NCI-H1105 treated with DMSO at 0.1 percent for 48 hours (cell line): Measurements from ENCODE around the gene GBX1.

Experiments
- DNase-seq: peaks from one replicate; lab custom pipeline; 2025; lab: John Stamatoyannopoulos, UW

Gene GBX1

DNA sequence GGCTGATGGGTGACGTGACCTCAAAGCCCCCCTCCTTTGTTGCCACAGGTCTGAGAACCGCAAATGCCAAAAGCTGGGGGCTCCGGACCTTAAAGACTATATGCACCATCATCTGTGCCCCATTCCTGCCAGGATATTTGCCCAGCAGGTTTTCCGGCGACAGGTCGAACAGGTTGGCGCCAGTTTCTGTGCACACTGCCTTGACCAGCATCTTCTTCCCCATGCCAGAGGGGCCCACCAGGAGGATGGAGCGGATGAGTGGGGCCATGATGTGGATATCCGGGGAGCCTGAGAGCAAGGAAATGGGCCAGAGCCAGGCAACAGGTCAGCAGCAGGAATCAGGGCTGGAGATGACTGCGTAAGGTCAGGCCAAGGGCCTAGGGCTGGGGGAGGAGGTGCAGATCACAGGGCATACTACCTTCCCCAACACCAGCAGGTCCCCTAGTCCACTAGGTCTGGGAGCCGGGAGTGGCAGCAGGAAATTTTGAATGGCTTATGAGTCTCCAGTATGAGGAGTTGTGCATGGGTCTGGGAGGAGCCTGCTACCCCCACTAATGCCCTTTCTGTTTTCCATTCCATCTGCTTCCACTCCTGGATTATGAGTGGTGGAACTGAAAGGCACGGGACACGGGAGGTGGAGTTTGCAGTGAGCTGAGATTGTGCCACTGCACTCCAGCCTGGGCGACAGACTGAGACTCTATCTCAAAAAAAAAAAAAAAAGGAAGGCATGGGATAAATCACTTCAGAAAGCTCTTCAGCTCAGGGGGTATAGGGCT is 25.9 kb upstream of the GBX1 start:
- no peak for DNase-seq

DNA sequence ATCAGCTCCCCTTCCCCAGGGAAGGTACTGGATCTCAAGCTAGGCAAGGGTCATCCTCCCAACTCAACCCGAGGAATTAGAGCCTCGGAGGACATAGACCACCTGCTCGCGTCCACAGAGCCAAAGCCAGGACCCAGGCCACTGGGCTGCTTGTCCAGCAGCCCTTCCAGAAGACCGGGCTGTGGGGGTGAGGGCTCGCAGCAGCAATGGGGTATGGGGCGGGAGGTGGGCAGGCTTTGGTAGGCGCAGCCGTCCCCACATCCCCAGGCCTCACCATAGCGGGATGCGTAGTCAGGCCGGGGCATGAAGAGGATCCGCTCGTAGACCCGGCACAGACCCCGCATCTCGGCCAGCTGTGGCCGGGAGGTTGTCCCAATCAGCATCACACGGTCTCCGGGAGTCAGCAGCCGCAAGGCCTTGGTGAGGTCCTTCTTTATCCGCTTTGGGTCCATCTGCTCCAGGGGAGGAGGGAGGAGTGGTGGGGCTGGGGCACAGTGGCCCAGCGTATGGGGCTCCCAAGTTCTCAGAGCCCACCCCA is 24.6 kb upstream of the GBX1 start:
- no peak for DNase-seq

DNA sequence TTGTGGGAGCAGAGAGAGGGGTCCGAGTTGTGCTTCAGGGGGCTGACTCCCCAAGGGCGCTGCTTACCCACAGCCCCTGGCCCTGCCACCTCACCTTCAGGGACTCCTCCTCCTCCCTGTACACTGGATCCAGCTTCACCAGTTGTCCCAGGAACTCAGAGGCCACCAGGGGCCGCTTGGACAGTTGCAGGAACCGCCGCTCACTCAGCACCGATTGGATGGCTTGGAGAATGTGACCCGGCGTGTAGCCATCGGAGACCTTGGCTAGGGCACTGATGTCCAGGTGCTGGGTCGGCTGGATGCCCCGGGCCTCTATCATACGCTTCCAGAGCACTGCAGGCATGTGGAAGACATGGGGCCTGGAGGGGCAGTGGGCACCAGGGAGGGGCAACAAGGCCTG is 24.1 kb upstream of the GBX1 start:
- no peak for DNase-seq

DNA sequence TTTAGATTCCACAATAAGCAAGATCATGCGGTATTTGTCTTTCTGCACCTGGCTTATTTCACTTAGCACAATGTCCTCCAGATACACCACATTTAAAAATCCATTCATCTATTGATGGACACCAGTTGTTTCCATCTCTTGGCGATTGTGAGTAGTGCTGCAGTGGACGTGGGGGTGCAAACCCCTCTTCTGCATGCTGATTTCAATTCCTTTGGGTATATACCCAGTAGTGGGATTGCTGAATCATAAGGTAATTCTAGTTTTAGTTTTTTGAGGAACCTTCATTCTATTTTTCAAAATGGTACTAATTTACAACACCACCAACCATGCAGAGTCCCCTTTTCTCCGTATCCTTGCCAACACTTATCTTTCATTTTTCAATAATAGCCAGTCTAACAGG is 21.5 kb upstream of the GBX1 start:
- DNase-seq, result no peak

DNA sequence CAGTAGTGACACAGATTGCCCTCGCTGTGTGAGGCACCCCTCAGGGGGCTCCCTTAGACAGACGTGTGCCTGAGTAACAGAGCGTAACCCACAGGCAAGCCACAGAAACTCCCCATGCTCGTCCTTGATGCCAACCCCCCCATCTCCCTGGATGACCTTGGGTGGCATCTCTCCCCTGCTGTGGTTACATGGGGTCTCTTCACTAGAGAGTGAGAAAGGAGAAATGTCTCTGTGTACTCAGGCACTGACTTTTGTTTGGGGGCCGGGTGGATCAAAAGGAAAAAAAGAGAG is 20.7 kb upstream of the GBX1 start:
- no peak for DNase-seq

DNA sequence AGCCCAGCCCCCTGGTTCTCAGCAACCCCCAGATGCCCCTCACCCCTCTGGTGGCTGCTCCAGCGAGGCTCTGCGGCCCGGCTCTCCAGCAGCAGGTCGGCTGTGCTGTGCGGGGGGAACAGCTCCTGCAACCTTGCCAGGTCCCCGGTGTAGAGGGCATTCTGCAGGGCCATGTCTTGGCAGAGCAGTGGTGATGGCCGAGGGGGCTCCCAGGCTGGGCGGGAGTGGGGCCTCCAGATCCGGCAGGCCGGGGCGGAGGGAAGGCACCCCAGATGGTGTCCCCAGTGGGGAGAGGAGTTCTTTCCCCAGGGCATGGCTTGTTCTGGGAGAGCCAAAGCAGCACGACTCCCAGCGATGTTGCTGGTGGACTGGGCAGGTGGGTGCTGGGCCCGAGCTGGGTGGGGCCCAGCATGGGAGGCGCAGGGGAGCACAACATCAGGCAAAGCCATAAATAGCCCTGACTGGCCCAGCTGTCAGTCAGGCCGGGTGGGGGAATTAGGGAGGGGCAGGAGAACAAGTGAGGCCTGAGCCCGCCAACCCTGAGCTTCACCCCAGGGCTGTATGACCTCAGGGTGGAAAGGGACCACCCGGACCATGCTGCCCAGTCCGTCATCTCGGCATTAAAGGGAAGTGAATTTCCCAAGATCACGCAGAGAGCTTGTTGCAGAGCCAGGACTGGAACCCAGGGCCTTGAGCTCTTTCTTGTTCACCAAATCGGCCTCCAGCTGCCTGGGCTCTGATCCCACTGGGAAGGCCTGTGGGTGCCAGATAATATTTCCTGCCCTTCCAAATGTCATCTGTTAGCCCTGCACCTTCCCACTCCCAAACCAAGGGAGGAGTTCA is 20.1 kb upstream of the GBX1 start:
- DNase-seq, result no peak

DNA sequence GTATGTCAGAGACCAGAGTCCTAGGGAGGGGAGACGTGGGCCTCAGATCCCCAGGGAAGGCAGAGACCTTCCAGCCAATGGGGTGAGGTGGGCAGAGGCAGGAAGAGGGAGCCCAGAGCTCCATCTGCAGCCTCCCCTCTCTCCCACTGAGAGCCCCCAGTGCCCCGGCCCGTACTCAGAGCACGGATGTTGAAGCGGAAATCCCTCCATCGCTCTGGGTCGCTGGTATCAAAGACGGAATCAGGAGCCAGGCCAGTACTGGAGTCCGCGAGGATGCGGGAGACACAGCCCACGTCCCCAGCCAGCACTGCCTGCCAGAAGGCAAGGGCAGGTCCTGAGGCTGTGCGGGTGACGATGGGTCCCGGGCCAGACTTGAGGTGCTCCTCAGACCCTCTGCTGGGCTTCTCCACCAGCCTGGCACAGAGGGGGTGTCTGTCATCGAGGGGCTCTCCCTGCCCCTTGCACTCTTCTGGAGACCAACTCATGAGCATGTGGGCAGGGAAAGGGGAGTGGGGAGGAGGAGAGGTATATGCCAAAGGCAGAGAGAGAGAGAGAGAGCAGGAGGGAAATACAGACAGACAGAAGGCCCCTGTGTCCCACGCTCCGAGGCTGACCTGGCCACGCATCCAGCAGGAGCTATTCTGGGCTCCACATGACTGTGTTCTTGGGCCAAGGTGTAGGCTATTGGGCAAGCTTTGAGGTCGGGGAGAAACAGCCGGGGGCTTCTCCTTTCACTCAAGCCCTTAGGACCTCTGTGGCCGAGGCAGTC is 19.3 kb upstream of the GBX1 start, which contains the start of gene ASB10:
Gene ASB10, minus strand, starts transcription at position 611 of the 769 bp plus-strand sequence. Its CDS starts 120 bp downstream, at position 491.
- no peak for DNase-seq

DNA sequence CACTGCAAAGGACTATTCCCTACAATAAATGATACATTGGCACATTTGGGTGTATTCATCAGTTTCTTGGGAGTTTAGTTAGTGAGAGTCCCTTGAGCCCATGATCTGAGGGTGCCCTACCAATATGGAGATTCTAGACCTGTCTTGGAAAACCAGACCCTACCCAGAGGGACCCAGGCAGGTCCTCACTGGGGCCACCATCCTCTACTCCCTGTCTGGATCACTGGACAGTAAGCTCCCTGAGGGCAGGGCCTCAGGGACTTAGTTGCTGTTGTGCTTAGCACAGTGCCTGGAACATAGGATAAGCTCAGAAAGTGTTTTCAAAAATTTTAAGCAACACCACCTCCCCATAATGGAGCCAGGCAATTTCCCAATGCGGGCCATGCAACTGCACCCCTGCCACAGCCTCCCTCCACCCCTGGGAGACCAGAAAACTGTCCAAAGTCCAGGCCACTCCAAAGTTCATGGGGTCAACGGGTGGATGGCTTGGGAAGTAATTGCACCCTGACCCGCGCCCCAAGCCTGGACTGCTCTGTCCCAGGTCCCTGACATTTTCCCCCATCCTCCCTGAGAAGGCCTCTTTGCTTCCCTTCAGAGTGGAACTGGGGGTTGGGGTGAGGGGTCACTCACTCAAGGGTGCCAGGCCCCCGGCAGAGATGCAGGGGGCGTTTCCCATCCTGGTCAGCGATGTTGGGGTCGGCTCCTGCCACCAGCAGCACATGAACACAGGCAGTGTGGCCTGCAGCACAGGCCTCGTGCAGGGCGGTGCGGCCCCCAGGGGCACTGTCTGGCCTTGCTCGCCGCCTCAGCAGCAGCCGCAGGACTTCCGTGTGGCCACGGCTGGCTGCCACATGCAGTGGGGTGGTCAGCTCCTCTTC is 18.5 kb upstream of the GBX1 start:
- DNase-seq, result no peak

DNA sequence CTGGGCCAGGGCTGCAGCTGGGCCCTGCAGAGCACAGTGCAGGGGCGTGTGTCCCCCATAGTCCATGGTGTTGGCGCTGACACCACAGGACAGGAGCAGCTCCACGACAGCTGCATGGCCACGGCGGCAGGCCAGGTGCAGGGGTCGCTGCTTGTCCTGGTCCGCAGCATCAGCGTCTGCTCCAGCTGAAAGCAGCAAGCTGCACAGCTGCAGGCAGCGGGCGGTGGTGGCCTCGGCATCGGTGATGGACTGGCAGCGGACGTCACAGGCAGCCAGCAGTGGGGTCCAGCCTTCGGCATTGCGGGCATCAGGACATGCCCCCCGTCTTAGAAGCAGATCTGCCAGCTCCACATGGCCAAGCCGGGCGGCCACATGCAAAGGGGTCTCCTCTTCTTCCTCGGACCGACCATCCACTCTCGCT is 13.5 kb upstream of the GBX1 start:
- DNase-seq, result no peak

DNA sequence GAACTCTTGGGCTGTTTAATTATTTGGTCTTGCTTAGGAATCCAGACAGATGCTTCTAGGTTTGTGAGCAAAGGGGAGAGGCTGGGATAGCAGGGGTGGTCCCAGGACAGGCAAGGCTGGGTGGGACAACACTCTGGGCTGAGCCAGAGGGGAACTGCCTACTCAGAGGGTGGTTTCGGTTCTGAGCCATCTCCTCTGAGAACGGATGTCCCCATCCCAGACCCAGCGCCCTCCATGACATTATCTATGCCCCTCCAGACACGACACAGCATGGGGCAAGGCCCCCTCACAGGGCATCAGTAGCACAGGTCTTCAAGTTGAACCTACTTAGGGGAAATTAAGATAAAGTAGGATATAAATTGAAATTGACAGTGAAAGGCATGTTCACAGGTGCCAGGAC is 12.5 kb upstream of the GBX1 start:
- no peak for DNase-seq

DNA sequence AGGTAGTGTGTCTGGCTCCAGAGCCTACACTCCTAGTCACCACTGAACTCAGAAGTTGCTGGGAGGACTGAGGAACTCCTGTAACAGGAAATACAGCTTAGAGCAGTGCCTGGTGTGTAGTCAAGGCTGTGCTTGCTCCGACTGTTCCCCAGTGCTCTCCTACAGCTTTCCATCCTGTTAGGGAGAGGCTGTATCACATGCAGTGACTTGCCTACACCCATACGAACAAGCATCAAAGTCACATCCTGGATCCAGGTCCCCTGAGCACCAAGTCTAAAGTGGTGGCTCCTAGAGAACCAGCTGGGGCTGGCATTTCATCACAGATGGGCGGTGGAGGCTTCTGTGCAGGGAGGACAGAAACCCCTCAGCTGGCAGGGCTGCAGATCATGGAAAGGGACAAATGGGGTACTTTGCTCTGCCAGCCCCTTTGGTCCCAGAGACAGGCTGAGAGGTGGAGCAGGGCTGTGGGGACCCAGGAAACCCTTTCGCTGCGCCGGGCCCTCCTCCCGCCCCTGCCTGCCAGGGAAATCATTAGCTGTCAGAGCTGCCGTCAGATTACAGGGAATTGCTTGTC is 11.9 kb upstream of the GBX1 start:
- no peak for DNase-seq

DNA sequence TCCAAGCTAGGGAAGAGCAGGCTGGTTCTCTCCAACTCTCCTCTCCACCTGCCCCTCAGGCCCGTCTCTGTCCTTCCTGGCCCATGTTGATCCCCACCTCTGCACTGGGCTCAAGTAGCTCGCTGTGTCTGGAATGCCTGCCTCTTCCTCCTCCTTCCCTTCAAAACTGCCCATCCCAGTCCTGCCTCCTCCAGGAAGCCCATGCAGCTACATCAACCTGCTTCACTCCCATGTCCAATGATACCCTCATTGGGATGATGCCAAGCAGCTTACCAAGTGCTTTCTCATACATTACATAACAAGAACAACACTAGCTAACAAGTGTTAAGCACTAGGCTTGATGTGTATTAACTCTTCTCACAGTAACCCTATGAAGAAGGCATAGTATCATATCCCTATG is 11.3 kb upstream of the GBX1 start:
- DNase-seq, result no peak

DNA sequence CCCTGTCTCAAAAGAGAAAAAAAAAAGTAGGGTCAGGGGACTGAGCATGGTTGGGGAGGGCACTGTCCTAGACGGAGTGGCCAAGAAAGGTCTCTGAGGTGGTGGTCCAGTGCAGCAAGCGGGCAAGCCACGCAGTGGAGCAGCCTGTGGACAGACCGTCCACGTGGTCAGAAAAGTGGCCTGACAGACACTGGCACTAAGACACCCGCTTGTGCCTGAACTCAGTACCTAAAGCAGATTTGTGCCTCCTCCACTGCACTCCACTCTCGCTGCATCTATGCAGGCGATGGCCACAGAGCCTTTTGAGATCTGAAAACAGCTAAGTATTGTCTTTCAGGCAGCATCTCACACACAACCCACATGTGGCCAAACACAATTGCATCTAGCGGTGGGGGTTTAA is 10.7 kb upstream of the GBX1 start:
- DNase-seq, result no peak

DNA sequence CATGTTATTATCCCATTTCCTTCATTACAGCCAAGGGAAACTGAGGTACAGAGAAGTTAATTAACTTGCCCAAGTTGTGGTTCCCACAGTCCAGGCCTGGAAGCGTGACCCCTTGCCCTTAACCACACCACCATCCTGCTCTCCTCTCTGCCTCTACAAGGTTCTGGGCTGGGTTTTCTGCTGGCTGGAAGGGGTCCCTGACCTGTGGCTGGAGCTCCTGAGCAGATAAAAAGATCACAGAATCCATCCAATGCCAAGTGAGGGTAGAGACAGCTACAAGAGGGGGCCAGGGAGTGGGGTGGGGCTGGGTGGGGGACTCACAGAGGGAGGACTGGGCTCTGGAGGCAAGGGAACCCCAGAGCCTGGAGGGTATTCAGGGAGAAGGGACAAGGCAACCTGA is 9.8 kb upstream of the GBX1 start:
- no peak for DNase-seq

DNA sequence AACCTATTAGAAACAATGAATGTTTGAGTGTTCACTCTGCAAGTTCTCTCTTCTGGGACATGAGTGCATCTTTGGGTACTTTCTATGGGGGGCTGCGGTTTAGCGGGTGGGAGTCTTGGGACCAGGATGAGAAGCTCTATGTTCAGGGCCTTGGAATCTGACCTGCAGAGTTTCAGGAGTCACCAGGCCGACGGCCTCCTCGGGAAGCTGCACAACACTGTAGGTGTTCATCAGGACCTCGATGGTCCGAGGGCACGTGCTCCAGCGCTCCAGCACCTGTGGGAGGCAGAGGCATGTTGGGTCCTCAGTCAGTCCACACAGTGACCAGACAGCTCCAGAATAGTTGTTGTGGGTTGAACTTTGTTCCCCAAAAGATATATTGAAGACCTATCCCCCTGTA is 8.9 kb upstream of the GBX1 start:
- DNase-seq, result no peak

DNA sequence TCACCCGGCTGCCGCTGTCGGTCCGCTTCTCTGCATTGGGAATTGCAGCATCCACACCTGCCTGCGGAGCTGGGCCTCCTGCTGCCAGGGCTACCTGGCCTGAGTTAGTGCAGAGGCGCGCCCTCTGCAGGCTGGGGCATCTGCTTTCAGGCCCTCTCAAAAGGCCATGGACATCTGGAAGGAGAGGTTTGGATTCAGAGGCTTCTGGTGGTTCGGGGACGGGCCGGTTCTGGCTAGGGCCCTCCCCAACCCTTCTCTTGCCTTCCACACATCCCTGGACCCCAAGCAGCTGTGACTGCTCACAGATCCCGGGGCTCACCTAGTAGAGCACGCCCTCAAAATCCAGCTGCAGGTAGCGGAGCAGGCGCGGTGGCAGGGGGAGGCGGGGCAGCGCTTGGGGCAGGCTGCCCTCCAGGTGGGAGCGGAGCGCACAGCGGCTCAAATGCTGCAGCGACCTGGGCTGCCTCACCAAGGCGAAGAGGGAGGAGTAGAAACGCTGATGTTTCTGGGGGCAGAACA is 8.4 kb upstream of the GBX1 start:
- DNase-seq, result no peak

DNA sequence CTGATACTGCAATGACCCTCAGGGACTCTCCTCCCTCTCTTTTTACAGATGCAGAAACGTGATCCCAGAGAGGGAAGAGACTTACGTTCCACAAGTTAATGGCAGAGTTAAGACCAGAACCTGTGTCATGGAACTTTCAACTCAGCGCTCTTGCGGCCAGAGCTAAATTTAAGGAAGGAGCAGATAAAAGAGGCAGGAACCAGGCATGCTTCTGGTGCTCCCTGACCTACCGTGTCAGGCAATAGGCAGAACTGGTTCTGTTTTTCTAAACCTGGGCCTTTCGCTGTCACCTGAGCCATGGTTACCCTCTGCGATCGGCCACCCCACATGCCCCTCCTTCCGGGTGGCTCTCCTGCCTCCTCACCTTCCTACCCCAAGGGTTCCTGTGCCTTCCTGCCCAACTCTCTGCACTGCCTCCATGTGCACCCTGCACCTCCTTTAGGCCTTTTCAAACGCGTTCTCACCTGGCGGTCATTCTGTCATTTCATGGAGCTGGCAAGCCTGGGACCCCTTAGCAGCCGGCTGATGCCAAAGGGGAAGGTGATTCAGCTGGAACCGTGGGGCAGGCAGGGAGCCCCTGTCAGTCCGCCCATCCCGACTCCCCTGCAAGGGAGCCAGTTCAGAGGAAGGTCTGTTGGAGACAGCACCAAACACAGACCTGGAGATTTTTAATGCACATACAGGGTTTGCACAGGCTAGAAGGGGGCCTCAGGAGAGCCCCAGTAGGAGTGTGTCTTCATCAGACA is 7.7 kb upstream of the GBX1 start:
- DNase-seq, result no peak

DNA sequence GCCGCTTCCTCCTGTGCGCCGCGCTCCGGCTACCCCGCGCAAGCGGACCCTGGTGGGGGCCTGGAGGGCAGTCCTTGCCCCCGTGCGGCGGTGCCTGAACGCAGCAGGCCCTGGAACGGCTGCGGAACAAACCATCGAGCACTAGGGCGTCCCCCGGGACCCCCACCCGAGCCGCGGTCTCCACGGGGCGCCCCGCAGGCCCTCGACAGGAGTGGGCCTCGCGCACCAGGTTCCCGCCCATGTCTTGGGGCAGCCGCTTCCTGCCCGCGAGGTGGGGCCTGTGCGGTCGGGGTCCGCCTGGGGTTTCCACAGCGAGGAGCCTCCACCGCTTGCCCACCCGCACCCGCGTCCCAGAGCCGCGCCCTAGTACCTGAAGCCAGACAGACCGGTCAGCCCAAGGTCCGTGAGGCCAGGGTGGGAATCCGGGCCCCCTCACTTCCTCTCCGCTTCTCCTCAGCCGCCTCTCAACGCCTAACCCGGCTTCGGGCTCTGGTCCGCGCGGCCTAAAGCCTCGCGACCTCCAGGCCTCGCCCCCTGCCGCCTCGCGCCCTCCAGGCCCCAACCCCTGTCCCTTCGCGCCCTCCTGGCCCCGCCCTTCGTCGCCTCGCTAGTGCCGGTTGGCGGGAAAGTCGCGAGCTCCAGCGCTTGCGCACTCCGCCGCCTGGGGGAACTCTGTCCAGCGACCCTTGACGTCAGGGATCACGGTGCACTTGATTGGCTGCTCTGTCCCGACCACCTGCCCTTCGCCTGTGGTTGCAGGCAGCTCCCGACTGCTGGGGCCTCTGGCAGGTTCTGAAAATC is 7.0 kb upstream of the GBX1 start:
- DNase-seq, result no peak
